Amniotic epithelial cell (primary cell): Measurements from ENCODE around the gene NLGN1.
"Not testable (repeated sequence)": the region's sequence is repeated elsewhere in the genome, so short reads cannot be mapped to it uniquely, and the experiment has no call there.

Experiments used
- DNase-seq: peaks from one replicate; pipeline ENCODE4 v3.0.0-alpha.2; 2010; ENCODE audit warnings: low read depth

NLGN1 gene

GRCh38 chr3:173553635-173554280, 156.2 kb downstream of the NLGN1 start:
- peak; percentile 21 for DNase-seq

DNA sequence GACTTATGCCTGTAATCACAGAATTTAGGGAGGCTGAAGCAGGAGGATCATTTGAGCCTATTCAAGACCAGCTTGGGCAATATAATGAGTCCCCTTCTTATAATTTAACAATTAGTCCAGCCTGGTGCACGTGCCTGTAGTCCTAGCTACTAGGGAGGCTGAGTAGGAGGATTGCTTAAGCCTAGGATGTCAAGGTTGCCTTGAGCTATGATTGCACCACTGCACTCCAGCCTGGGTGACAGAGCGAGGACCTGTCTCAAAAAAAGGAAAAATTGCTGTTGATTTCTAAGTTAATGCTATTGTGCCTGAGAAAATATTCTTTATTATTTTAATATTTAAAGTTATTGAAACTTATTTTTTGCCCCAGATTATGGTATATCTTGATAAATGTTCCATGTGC, 159.0 kb downstream of the NLGN1 start:
- no peak for DNase-seq

- no peak for DNase-seq
Measured at GRCh38 chr3:173567997-173568396, 170.5 kb downstream of the NLGN1 start.

DNA sequence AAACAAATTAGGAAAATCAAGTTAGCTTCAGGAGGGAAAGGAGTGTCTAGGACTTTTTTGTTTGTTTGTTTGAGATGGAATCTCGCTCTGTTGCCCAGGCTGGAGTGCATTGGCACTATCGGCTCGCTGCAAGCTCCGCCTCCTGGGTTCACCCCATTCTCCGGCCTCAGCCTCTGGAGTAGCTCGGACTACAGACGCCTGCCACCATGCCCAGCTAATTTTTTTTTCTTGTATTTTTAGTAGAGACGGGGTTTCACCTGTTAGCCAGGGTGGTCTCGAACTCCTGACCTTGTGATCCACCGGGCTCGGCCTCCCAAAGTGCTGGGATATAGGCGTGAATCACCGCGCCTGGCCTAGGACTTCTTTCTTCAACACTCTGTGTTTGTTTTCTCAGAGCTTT, 171.1 kb downstream of the NLGN1 start:
- DNase-seq = no peak

- no peak for DNase-seq
Measured at GRCh38 chr3:173583496-173583895, 186.0 kb downstream of the NLGN1 start.

DNA sequence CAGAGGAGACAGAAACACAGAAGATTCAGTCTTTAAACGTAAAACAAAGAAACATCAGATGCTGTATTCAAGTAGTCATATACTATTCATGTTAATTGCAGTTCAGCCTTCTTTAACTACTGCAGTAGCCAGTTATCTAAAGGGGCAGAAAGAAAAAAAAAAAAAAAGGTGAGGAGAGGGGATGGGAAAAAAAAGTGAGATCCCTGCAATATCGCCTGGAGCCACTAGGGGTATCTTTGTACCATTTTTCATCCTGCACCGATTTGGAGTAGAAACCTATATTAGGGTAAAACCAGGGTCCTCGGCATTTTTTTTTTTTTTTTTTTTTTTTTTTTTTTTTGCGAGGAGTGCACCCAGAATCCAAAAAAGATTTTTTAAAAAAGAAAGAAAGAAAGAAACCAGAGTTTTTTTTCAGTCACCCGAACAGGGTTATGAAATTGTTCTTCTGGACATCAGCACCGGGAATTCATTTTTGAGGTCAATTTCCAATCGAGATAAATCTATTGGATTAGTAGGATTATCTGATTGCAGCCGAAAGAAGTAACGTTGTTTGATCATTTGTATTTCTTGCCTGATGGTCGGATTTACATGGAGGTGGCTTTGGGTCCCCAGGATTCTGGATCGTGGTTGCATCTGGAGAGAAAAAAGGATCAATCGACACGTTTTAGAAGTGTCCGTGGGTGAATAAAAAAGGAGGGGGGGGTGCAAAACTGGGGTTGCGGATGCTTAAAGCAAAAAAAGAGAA, 186.7 kb downstream of the NLGN1 start:
- DNase-seq = peak; percentile 28

DNA sequence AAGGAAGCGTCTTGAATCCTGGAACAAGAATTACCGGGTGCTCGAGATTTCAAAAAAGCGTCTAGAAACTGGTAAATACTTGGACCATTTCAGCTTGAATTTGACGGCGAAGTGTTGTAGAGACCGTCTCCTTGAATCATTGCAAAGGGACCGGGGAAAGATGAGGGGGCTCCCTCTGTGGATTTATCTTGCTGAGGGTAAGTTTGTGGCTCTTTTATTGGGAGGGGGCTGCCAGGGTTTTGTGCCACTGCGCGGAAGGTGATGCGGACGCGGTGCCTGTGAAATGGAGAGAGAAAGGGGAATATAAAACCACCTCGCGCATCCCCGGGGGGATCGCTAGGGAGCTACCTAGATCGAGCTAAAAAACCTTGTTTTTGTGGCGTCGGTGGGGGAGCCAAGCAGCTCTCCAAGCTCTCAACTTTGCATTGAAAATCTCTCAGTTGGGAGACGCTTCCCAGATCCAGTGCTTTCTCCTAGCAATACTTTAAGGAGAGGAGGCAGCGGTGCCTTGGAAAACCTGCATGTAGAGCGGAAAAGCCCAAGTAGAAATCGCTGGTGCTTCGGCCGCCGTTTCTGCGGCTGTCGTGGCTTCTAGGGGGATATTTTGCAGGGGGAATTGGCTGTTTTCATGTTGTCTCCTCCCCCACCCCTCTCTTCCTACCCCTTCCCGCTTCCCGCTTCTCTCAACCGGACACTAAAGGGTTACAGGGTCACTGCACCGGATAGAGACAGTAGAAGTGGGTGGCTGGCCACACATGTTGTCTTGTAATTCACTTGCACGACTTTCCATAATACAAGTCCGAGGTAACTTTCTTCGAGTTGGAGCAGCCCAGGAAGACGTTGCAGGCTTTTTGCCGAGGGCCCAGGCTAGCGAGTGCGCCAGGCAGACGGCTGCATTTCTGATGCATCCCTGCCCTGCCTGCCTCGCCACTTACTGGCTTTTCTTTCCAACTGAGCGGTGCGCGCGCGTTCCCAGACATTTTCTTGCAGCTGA, 187.6 kb downstream of the NLGN1 start:
- DNase-seq = peak; percentile 39

DNA sequence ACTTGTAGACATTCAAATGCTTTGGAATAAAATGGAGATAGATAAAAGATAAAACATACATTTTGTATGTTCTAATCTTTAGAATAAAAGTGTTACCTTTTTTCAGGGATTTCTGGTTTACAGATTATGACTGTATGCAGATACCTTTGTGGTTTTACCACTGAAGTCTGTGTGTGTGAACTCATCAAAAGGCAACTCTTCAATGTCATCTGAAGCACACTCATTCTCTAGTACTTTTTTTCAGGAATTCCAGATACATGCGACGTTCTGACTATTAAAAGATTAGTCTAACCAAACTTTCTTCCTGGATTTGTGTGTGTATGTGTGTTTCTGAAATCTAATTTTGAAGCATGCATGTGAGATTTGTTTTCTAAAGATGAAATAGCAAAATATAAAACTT, 188.6 kb downstream of the NLGN1 start:
- peak; percentile 7 for DNase-seq

DNA sequence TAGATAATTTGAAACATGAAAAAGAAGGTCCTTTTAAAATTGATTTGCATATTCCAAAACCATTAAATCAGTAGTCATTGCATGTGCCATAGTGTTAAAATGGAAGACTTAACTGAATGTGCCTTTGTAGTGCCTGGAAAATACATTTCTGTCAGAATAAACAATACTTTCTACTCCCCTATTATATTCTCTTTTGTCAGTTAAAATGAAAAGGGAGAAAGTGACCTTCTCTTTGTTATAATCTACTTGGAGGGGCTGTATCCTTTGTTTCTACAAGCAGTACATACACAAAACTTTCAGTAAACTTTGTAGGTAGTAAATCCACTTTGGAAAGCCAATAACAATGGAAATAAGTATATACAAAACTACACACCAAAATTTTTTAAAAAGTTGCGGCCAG, 189.5 kb downstream of the NLGN1 start:
- DNase-seq = no peak

DNA sequence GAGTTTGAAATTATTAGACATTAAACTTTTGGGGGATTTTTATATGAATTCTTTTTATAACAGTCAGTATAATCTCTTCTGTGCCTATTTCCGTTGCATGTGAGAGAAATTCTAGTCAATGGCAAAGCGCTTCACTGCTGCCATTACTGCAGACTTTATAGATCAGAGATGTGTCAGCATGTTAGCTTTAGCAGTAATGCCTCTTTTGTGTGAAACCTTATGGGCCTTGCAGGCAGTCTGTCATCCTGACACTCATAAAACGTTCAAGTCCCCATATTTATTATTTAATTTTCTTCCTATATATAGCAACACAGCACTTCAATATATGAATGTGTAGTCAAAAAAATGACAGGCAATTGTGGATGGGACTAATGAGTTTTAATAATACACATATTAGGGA, 191.0 kb downstream of the NLGN1 start:
- no peak for DNase-seq

DNA sequence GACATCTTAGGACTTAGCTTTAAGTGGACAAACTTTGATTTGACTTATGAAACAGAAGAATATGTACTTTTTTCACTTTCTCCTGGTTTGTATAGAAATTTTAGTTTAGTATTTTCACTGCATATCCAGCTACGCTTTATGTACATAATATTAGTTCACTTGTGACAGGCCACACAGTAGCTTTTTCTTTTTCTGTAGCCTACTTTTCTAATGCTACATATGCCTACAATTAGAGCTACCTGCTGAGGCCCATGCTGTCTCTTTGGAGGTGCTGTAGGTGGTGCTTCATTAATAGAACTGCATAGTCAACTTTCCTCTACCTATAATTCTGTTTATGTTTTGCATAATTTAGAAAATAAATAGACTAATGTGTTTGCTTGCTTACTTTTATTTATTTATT, 191.6 kb downstream of the NLGN1 start:
- DNase-seq = no peak

DNA sequence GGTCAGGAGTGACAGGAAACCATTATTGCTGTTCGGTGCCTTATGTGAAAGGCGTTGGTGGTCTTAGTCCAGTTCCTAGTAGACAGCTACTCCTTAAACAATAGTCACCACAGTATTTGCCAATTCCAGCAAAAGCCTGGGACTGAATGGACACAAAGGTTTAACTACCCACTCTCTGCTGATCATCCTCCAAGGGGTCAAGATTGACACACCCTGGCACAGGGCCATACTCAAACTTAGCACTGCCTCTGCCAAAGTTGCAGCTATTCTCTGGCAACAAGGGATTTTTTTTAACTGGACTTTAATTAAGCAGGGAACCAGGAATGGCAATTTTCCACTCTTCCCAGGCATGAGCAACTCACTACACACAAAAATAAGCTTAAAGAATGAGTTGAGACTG, 193.9 kb downstream of the NLGN1 start:
- DNase-seq = no peak

GRCh38 chr3:173594881-173595280, 197.3 kb downstream of the NLGN1 start:
- not testable (repeated sequence) for DNase-seq

DNA sequence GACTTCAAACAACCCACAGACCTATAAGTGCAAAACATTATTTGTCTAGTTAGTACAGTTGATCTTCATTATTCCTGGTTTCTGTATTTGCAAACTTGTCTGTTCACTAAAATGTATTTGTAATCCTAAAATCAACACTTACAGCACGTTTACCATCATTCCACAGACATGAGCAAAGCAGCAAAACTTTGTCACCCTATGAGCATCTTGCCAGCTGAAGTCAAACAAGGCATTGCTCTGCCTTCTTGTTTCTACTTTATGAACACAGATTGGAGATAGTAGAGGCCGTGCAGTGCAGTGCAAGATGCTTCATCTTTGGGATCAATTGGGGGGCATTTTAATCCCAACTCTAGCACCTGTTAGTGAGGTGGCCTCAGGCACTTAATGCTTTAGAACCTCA, 202.1 kb downstream of the NLGN1 start:
- no peak for DNase-seq

- no peak for DNase-seq
Measured at GRCh38 chr3:173614522-173614921, 217.0 kb downstream of the NLGN1 start.

DNA sequence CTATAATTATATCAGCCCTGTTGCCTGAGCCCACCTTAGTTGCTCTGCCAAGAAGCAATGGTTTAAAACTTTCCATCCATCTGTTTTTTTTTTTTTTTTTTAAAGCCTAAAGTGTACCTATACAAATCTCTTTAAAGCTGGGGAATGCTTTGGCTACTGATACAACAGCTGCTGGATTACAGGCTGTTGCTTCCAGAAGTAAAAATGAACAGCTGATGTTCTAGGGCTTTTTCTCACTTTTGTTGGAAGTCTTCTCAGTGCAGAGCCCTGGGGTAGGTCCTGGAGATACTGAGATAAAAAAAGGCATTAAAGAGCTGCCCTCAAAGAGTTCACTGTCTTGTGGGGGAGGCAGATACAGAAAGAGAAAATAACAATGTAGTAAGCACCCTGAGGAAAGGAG, 218.1 kb downstream of the NLGN1 start:
- DNase-seq = no peak

GRCh38 chr3:173617490-173617889, 219.9 kb downstream of the NLGN1 start:
- DNase-seq = no peak

DNA sequence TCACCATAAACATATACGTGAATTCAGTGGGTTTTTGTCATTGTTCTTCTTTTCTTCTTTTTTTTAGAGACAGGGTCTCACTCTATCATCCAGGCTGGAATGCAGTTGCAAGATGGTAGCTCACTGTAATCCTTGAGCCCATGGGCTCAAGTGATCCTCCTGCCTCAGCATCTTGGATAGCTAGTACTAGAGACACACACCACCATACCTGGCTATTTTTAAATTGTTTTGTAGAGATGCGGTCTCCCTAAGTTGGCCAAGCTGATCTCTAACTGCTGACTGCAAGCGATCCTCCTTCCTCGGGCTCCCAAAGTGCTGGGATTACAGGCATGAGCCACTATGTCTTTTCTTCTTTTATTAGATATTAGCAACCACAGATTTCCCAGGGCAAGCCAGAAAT, 220.6 kb downstream of the NLGN1 start:
- DNase-seq = no peak

DNA sequence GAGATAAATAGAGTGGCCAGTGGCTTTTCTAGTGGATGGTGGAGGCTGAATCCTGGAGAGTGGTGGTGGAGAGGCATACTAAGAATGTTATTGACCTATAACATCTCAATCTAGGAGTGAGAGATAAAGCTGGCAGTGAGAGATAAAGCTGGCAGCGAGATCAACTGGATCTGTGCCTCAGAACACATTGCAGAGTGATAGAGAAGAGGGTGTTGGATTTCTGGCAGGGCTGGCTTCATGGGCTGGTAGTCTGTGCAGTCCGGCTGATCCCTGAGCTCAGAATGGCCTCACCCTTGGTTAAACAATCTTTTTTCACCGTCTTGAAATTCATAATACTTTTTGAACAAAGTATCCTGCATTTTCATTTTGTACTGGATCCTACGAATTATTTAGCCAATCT, 221.2 kb downstream of the NLGN1 start:
- DNase-seq = no peak

DNA sequence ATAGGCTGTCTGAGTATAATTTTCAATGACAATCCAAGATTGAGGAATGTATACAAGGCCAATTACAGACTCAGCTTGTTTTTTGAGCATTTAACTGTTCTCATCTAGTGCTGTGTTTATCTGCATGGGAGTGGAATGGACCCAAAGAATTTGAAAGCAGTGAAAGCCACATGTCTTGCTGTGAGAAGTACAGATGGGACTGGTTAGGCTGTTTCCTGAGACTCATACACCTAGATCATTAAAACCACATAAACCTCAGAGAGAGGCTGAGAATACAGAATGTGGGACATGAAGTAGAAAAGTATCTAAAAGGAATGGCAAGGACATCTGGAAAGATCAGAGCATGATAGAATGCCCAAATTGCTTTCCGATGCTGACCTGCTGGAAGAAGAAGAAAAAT, 224.6 kb downstream of the NLGN1 start:
- no peak for DNase-seq

- DNase-seq = no peak
Measured at GRCh38 chr3:173624086-173624485, 226.5 kb downstream of the NLGN1 start.

DNA sequence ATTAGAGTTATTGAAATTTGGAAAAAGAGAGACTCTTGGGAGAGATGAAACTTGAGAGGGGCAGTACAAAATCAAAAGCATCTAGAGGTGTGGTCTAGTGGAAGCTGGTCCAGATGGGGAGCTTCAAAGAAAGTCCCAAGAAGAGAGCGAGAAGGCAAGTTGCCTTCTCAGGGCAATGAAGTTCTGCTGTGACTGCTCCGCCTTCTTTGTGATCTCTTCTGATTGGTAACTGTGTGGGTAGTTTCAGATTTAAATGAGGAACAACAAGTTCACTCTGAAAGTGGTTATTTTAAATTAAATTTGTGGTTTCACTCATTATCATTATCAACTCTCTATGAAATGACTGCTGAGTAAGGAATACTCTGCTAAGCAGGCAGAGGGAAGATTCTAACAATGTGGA, 233.3 kb downstream of the NLGN1 start:
- DNase-seq = no peak

- no peak for DNase-seq
Measured at GRCh38 chr3:173632945-173633344, 235.4 kb downstream of the NLGN1 start.
